ENCODE results near the gene RAI1.

The RAI1 gene

DNA sequence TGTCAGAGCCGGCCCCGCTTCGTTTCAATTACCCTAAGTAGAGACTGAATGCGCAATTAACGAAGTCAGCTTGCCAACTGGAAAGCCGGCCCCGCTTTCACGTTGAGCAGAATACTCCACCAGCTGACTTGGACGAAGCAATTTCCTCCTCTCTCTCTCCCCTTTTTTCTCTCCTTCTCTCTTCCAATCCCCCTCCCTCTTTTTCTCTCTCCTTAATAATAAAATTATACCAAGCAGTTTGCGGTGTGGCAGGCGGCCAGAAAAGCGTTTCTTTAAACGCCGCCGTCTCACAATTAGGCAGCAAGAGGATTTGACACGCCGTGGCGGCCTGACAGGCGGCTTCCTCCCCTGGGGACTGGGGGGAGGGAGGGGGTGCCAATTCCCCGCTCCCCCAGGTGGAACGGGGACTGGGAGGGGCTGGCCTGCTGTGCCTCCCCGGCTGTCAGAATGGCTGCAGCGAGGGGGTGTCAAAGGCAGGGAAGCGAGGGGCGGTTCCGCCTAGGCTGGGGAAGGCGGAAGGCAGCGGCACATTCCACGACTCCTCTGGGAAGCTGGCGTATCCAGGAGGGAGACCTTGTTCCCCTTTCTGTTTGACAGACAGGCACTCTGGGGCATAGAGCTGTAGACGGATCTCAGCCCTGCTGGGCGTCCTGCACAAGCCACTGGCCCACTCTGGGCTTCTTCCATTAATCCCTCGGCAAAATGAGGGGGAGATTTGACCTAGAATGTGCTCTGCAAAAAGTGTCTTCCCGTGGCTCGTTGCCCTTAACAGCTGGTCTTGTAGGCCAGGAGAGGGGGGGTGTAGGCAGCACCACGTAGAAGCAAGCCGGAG lies 102.8 kb downstream of the RAI1 start:
- H3K9ac ChIP-seq (ENCODE audit: insufficient read length): no peak overlapping the region
- H3K27ac ChIP-seq: peak overlapping the region; percentile 69; the same call in 1 of the 2 replicates
- H3K9me3 ChIP-seq (ENCODE audit: low read depth, low read length): no peaks in the 10 kb centered on the region
- peak; percentile 79 for DNase-seq (ENCODE audit: low read depth, low spot score)
- TF ChIP-seq POLR2AphosphoS5 (IDR thresholded peaks at IDR 0.05; ENCODE audit: borderline replicate concordance, low read depth, low read length): peak; percentile 46; the same call in 1 of the 2 replicates
- TF ChIP-seq FOXP2 (optimal IDR thresholded peaks at IDR 0.05; ENCODE audit: control extremely low read depth, extremely low read length, insufficient read depth): peak; percentile 65
- no peak for TF ChIP-seq EZH2 (IDR thresholded peaks at IDR 0.05)
- no peaks in the 10 kb centered on the region for H3K36me3 ChIP-seq (ENCODE audit: insufficient read depth, low read length)
- H3K4me3 ChIP-seq: peak overlapping the region; percentile 84

DNA sequence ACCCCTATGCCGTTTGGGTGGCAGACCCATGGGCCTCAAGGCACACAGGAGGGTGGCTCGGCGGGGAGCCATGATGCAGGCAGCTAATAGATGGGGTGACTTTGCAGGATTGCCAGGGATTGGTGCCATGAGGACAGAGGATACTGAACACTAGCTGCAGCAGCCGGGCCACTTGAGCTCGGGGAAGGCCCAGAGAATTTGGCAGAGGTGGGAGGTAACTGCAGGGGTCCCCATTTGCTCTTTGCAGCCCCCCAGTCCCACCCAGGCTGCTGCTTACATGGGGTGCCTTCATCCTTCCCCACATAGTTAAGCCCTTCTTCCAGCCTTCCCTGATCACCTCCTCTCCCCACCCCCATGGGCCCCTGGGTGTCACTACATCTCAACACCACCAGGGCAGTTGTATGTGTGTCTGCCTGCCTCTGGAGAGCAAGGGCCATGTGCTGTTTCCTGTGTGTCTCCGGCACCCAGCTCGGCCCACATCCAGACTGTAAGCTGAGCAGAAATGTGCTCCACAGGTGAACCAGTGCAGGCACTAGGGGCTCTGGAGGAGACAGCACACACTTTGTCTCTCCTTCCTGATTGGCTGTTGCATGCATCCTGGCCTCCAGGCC lies 103.5 kb downstream of the RAI1 start:
- H3K9ac ChIP-seq (ENCODE audit: insufficient read length): no peak overlapping the region
- no peak for DNase-seq (ENCODE audit: low read depth, low spot score)

DNA sequence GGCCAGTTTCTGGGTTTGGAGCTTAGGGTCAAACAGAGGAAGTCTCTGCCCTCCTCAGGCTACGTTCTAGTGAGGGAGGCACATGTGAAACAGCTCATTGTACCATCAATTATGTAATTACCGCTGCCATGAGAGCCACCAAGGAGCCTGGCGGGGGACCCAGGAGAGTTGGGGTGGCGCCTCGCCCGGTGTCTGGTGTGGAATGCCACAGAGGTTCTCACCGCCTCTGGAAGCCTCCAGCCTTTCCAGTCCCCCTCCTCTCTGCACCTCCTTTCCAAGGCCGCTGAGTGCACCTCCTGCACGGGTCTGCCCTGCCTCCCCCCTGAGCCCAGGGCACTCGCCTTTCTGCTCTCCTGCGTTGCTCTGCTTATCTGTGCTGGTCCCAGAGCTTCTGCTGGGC lies 104.1 kb downstream of the RAI1 start:
- Histone ChIP-seq H3K9me3 (ENCODE audit: low read depth, low read length) (no peaks in the 10 kb centered on the region), H3K9ac (ENCODE audit: insufficient read length) (no peak overlapping the region), H3K4me3 (no peak overlapping the region), H3K27ac (no peak overlapping the region), H3K36me3 (ENCODE audit: insufficient read depth, low read length) (no peaks in the 10 kb centered on the region)
- TF ChIP-seq EZH2 (IDR thresholded peaks at IDR 0.05) (no peak), FOXP2 (optimal IDR thresholded peaks at IDR 0.05; ENCODE audit: control extremely low read depth, extremely low read length, insufficient read depth) (no peak), POLR2AphosphoS5 (IDR thresholded peaks at IDR 0.05; ENCODE audit: borderline replicate concordance, low read depth, low read length) (no peak)
- DNase-seq (ENCODE audit: low read depth, low spot score): no peak

More for the DNA sequence above, 103.5 kb downstream of the RAI1 start:
- H3K9me3 ChIP-seq (ENCODE audit: low read depth, low read length): no peaks in the 10 kb centered on the region
- peak overlapping the region; percentile 84 for H3K4me3 ChIP-seq
- no peak overlapping the region for H3K27ac ChIP-seq
- TF ChIP-seq FOXP2 (optimal IDR thresholded peaks at IDR 0.05; ENCODE audit: control extremely low read depth, extremely low read length, insufficient read depth) (no peak), EZH2 (IDR thresholded peaks at IDR 0.05) (no peak), POLR2AphosphoS5 (IDR thresholded peaks at IDR 0.05; ENCODE audit: borderline replicate concordance, low read depth, low read length) (no peak)
- no peaks in the 10 kb centered on the region for H3K36me3 ChIP-seq (ENCODE audit: insufficient read depth, low read length)

DNA sequence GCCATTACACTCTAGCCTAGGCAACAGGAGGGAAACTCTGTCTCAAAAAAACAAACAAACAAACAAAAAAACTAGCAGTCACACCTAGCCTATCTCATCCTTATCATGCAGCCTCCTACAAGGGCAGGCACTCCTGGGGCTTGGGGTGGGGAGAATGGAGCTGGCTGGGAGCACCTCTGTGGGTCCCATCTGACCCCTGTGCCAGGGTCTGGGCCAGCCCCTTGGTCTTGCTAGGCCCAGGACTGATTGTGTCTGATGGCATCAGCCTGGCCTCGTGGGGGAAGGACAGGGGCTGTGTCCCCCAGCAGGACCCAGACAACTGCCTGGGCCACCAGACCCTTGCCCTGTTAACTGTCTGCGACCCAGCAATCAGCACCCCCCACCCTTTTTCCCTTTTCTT lies 105.7 kb downstream of the RAI1 start:
- no peak for DNase-seq (ENCODE audit: low read depth, low spot score)
- Histone ChIP-seq H3K36me3 (ENCODE audit: insufficient read depth, low read length) (no peaks in the 10 kb centered on the region), H3K4me3 (no peak overlapping the region), H3K9ac (ENCODE audit: insufficient read length) (no peak overlapping the region), H3K27ac (no peak overlapping the region), H3K9me3 (ENCODE audit: low read depth, low read length) (no peaks in the 10 kb centered on the region)
- TF ChIP-seq POLR2AphosphoS5 (IDR thresholded peaks at IDR 0.05; ENCODE audit: borderline replicate concordance, low read depth, low read length) (no peak), EZH2 (IDR thresholded peaks at IDR 0.05) (no peak), FOXP2 (optimal IDR thresholded peaks at IDR 0.05; ENCODE audit: control extremely low read depth, extremely low read length, insufficient read depth) (no peak)

DNA sequence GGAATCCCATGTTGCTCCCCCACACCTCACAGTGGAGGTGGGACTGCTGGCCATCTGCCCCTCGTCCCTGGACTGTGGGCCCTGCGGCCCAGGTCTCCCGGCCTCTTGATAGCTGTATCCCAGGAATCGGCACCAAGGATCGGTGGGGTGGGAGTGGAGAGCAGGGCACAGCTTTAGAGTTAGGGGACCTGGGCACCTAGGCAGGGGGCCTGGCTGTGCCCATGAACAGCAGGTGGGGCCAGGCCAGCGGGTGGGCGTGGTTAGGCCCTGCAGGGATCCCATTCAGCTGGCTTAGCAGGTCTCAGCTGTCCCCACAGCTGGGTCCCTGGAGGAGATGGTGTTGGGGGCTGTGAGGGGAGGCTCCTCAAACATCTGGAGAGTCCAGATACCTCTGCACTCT lies 106.3 kb downstream of the RAI1 start:
- Histone ChIP-seq H3K4me3 (no peak overlapping the region), H3K27ac (no peak overlapping the region), H3K9me3 (ENCODE audit: low read depth, low read length) (no peaks in the 10 kb centered on the region), H3K36me3 (ENCODE audit: insufficient read depth, low read length) (no peaks in the 10 kb centered on the region), H3K9ac (ENCODE audit: insufficient read length) (no peak overlapping the region)
- TF ChIP-seq EZH2 (IDR thresholded peaks at IDR 0.05) (no peak), POLR2AphosphoS5 (IDR thresholded peaks at IDR 0.05; ENCODE audit: borderline replicate concordance, low read depth, low read length) (no peak), FOXP2 (optimal IDR thresholded peaks at IDR 0.05; ENCODE audit: control extremely low read depth, extremely low read length, insufficient read depth) (no peak)
- DNase-seq (ENCODE audit: low read depth, low spot score): no peak

DNA sequence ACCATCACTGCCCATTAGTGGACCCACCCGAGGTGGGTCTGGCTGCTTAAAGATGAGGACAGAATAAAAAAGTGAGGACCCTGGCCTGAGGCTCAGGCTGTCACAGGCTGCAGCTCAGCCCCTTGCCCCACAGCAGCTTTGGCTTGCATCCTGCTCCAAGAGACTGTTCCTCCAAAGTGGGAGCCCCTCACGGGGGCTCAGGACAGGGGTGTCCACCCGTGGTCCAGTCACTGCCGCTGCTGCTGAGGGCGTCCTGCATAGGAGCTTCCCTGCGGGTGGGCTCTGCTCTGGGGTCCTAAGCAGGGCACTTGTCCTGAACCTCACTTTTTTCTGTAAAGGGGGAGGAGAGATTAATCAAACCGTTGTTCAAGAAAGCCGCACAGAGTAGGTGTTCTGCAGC lies 107.7 kb downstream of the RAI1 start:
- no peak overlapping the region for H3K27ac ChIP-seq
- no peak overlapping the region for H3K4me3 ChIP-seq
- H3K36me3 ChIP-seq (ENCODE audit: insufficient read depth, low read length): peaks cover 2% of the 10 kb centered on the region; the same call in 1 of the 2 replicates
- TF ChIP-seq POLR2AphosphoS5 (IDR thresholded peaks at IDR 0.05; ENCODE audit: borderline replicate concordance, low read depth, low read length) (no peak), FOXP2 (optimal IDR thresholded peaks at IDR 0.05; ENCODE audit: control extremely low read depth, extremely low read length, insufficient read depth) (no peak), EZH2 (IDR thresholded peaks at IDR 0.05) (no peak)
- DNase-seq (ENCODE audit: low read depth, low spot score): no peak
- no peaks in the 10 kb centered on the region for H3K9me3 ChIP-seq (ENCODE audit: low read depth, low read length)
- no peak overlapping the region for H3K9ac ChIP-seq (ENCODE audit: insufficient read length)

DNA sequence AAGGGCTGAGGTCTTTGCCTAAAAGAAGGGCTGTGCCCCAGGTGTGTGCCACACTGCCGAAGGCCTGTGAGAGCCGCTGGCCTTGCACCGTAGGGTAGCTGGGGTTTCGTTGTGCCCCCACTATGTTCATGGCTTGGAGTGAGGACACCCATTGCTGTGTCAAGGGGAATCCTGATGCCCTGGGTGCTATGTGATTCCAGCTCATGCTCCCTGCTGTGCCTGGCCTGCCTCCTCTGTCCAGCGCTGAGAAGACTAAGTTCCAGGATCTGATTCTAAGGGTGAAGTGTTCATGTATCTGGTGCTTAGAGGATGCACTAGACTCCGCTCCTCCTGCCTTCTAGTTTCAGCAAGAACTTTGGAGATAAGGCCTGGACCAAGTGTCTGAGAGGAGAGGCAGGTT lies 108.2 kb downstream of the RAI1 start:
- Histone ChIP-seq H3K4me3 (peak overlapping the region; percentile 67; the same call in 1 of the 2 replicates), H3K9me3 (ENCODE audit: low read depth, low read length) (no peaks in the 10 kb centered on the region), H3K36me3 (ENCODE audit: insufficient read depth, low read length) (peaks cover 6% of the 10 kb centered on the region; the same call in 1 of the 2 replicates), H3K27ac (no peak overlapping the region), H3K9ac (ENCODE audit: insufficient read length) (no peak overlapping the region)
- no peak for DNase-seq (ENCODE audit: low read depth, low spot score)
- no peak for TF ChIP-seq POLR2AphosphoS5 (IDR thresholded peaks at IDR 0.05; ENCODE audit: borderline replicate concordance, low read depth, low read length)
- no peak for TF ChIP-seq EZH2 (IDR thresholded peaks at IDR 0.05)
- no peak for TF ChIP-seq FOXP2 (optimal IDR thresholded peaks at IDR 0.05; ENCODE audit: control extremely low read depth, extremely low read length, insufficient read depth)

DNA sequence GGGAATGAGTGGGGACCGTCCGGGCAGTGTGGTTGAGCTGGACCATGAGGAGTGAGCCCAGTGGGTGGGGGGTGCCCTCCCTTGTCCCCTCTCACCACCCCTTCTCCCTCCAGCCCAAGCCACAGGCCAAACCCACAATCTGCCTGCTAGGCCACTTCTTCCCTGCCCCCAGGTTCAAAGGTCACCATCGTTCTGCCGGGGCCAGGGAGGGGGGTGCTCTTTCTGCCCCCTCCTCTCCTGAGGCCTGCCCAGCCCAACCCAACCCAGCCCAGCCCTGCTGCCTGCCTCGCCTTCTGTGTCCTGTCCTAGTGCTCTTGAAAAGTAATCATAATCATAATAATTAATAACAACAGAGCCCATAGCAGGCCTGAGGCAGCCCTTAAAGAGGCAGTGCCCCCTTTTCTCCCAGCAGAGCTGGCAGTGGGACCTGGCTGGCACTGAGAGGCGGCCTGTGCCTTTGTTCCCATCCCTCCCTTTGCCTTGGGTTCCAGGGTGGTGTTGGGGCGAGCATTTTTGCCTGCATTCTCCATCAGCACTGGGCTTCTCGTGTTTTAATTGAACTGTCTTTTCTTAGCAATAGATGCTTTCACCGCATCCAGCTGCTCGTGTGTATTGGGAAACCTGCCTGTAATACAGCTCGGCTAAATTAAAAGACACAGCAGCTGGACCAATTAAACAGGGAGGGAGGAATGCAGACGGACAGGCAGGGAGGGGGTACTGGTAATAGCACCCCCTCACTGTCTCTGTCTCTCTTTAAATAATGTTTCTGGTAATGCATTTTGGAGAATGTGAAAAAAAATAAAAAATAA lies 108.8 kb downstream of the RAI1 start:
- Histone ChIP-seq H3K9me3 (ENCODE audit: low read depth, low read length) (no peaks in the 10 kb centered on the region), H3K36me3 (ENCODE audit: insufficient read depth, low read length) (peaks cover 9% of the 10 kb centered on the region; the same call in 1 of the 2 replicates), H3K4me3 (peak overlapping the region; percentile 67), H3K27ac (peak overlapping the region; percentile 59; the same call in 1 of the 2 replicates), H3K9ac (ENCODE audit: insufficient read length) (no peak overlapping the region)
- no peak for DNase-seq (ENCODE audit: low read depth, low spot score)
- TF ChIP-seq POLR2AphosphoS5 (IDR thresholded peaks at IDR 0.05; ENCODE audit: borderline replicate concordance, low read depth, low read length) (no peak), FOXP2 (optimal IDR thresholded peaks at IDR 0.05; ENCODE audit: control extremely low read depth, extremely low read length, insufficient read depth) (no peak)
